ENCODE measurements around the gene PIGH. TPM values are rescaled to one million over a fixed set of nuclear protein-coding genes. Genes with fewer than 3 reads are reported as not detected.

PIGH gene
- total RNA-seq, 3 donors from 2014 or later = 16.6 to 20.0 (median 16.7) TPM

DNA sequence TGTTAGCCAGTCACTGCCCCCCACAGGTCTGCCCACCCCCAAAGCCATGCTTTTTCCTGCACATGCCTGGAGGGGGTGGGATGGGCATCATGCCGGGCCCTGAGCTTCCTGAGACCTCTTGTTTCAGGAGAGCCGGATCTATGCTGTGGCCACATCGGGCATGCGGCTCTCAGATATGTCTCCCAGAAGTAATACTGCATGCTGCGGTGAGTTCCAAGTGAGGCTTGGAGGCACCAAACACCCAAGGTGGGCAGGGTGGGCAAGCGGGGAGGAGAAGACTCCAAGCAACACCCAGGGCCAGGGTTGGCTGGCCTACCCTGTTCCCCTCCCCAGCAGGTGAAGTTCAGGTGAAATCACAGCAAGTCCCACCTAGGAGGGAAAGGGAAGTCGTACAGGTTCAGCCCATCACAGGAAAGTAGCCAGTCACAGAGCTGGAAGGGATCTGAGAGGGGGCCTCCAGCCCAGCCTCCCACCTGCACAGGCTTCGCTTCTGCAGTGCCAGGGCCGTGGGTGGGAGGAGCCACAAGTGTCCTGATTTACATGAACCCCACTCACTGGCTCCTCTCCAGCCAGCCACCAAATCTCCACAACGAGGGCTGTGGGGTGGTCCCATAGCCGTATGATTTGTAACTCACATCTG is 30.9 kb downstream of the PIGH start:
- no peak for DNase-seq
- no peaks in the 10 kb centered on the region for H3K36me3 ChIP-seq (ENCODE audit: low read depth)

DNA sequence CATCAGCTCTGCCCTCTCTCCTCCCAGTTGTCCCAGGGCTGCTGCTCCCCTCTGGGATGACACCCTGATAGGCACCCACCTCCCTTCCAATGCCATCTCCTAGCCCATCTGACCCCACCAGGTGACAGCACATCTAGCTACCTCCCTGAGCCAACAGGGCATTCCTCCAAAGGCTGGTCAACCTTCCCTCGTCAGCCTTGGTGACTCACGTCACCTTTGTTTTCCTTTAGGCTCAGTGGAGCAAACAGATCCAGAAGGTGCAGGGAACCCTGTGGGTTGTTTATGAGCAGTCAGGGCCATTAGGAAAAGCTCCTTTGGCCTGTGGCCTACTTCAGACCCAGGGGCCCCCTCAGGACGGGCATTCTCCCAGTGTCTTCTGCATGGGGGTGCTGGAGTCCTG is 32.4 kb downstream of the PIGH start:
- Histone ChIP-seq H3K36me3 (ENCODE audit: low read depth) (no peaks in the 10 kb centered on the region), H3K4me1 (ENCODE audit: low read depth) (no peaks in the 10 kb centered on the region), H3K4me3 (no peak overlapping the region), H3K9me3 (no peaks in the 10 kb centered on the region)
- ATAC-seq (no peak), DNase-seq (no peak)
- TF ChIP-seq, protein P1, sequence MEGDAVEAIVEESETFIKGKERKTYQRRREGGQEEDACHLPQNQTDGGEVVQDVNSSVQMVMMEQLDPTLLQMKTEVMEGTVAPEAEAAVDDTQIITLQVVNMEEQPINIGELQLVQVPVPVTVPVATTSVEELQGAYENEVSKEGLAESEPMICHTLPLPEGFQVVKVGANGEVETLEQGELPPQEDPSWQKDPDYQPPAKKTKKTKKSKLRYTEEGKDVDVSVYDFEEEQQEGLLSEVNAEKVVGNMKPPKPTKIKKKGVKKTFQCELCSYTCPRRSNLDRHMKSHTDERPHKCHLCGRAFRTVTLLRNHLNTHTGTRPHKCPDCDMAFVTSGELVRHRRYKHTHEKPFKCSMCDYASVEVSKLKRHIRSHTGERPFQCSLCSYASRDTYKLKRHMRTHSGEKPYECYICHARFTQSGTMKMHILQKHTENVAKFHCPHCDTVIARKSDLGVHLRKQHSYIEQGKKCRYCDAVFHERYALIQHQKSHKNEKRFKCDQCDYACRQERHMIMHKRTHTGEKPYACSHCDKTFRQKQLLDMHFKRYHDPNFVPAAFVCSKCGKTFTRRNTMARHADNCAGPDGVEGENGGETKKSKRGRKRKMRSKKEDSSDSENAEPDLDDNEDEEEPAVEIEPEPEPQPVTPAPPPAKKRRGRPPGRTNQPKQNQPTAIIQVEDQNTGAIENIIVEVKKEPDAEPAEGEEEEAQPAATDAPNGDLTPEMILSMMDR (IDR thresholded peaks at IDR 0.05) = no peak
- intact Hi-C loops (cut with DNase I, micrococcal nuclease) = no loop called here

More for the DNA sequence above, 30.9 kb downstream of the PIGH start:
- TF ChIP-seq, protein P1 (IDR thresholded peaks at IDR 0.05) = no peak
- intact Hi-C loops (cut with DNase I, micrococcal nuclease) = no loop called here
- Histone ChIP-seq H3K4me3 (no peak overlapping the region), H3K9me3 (no peaks in the 10 kb centered on the region), H3K4me1 (ENCODE audit: low read depth) (no peaks in the 10 kb centered on the region)
- ATAC-seq = no peak

DNA sequence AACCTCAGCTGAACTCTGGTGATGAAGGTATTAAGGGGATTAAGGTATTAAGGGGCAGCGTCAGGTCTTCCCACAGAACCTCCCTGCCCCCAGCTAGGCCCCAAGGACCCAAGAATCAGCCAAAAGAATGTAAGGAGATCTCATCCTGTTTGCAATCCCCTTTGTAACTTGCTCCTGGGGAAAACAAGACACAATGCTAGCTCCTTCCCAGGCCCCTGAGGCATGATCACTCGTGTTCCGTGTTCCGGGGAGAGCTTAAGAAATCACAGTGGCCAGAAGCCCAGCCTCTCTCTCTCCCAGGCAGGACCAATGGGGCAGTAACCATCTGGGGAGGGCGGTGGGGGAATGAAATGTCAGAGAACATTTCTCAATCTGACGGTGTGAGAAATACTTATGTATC is 33.2 kb downstream of the PIGH start:
- Histone ChIP-seq H3K4me3 (no peak overlapping the region), H3K36me3 (ENCODE audit: low read depth) (no peaks in the 10 kb centered on the region), H3K4me1 (ENCODE audit: low read depth) (no peaks in the 10 kb centered on the region), H3K9me3 (no peaks in the 10 kb centered on the region)
- TF ChIP-seq, protein P1 (IDR thresholded peaks at IDR 0.05) = no peak
- DNase-seq (no peak), ATAC-seq (no peak)
- intact Hi-C loops (cut with DNase I, micrococcal nuclease) = no loop called here

DNA sequence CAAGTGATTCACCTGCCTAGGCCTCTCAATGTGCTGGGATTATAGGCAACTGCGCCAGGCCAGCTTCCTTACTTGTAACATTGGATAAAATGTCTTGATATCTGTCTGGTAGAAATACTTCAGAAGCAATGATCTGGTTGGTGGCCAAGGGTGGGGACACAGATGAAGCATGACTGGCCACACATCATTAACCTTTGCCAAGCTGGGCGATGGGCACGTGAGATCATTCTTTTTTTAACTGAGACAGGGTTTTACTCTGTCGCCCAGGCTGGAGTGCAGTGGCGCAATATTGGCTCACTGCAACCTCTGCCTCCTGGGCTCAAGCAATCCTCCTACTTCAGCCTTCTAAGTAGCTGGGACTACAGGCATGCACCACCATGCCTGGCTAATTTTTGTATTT is 35.8 kb downstream of the PIGH start:
- Histone ChIP-seq H3K4me3 (no peak overlapping the region), H3K9me3 (no peaks in the 10 kb centered on the region), H3K36me3 (ENCODE audit: low read depth) (no peaks in the 10 kb centered on the region), H3K4me1 (ENCODE audit: low read depth) (no peaks in the 10 kb centered on the region)
- TF ChIP-seq, protein P1 (IDR thresholded peaks at IDR 0.05) = no peak
- intact Hi-C loops (cut with DNase I, micrococcal nuclease) = no loop called here
- ATAC-seq (no peak), DNase-seq (no peak)

DNA sequence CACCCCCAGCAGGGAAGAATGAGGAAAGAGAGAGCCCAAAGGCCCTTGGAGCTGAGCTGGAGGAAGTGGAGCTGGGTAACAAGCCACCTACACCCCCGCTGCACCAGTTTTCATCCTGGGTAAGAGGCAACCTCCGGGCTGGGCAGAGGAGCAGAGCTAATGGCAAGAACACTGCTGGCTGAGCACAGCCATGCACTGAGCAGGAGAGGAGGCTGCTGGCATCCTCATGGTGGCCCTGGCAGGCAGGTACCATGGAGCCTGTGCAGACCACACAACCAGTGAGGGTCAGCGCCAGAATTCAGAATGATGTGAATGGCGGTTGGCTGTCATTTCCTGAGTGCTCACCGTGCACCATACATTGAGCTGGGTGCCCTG is 37.3 kb downstream of the PIGH start:
- TF ChIP-seq, protein P1 (IDR thresholded peaks at IDR 0.05) = no peak
- DNase-seq (no peak), ATAC-seq (no peak)
- H3K9me3 ChIP-seq = no peaks in the 10 kb centered on the region
- H3K4me3 ChIP-seq = no peak overlapping the region
- intact Hi-C loops (cut with DNase I, micrococcal nuclease) = no loop called here
- H3K4me1 ChIP-seq (ENCODE audit: low read depth) = no peaks in the 10 kb centered on the region
- no peaks in the 10 kb centered on the region for H3K36me3 ChIP-seq (ENCODE audit: low read depth)
